Tibial nerve (tissue), 4 donors: Measurements from ENCODE around the gene ZNF133.

Source experiments
- EP300 ChIP-seq, 2 donors: sonication (generic); formaldehyde crosslinking; IDR thresholded peaks; one replicate each; pipeline ENCODE4 v1.6.1; 2017; ENCODE audit warnings: antibody characterized with exemption in 2 of 2, mild to moderate bottlenecking in 1 of 2
- POLR2A ChIP-seq, 2 donors: fragments of 450-650 bp; IDR thresholded peaks; one replicate each; pipeline ENCODE4 v1.6.1; 2017; ENCODE audit warnings: antibody characterized with exemption in 2 of 2, mild to moderate bottlenecking in 2 of 2, moderate library complexity in 2 of 2
- TF ChIP-seq, protein P1 (sequence below), 5 experiments: fragments of 200-600 bp in 3 of 5; fragments of 450-650 bp in 2 of 5; sonication (generic) in 3 of 5; IDR thresholded peaks; one replicate each; pipeline ENCODE4 v1.5.1; 2016 to 2019; ENCODE audit warnings: antibody characterized with exemption in 5 of 5, mild to moderate bottlenecking in 3 of 5, moderate library complexity in 2 of 5

DNA sequence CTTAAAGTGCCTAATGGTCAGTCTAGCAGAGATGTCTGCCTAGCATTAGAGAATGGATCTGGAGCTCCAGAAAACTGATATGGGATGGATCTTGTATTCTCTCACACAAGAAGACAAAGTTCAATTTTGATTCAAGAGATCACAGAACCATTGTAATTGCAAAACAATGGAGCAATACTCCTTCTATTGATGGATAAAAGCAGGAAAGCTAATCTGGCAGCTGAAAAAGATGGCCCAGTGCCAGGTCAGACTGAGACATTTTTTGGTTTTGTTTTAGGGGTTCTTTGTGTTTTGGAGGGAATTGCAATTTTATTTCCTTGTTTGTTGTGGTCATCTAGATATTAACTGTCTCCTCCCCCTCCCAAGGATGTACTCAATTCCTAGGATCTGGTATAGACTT is 14.6 kb upstream of the ZNF133 start:
- TF ChIP-seq POLR2A (IDR thresholded peaks at IDR 0.05) (no peak), EP300 (IDR thresholded peaks at IDR 0.05) (no peak)
- TF ChIP-seq, protein P1, sequence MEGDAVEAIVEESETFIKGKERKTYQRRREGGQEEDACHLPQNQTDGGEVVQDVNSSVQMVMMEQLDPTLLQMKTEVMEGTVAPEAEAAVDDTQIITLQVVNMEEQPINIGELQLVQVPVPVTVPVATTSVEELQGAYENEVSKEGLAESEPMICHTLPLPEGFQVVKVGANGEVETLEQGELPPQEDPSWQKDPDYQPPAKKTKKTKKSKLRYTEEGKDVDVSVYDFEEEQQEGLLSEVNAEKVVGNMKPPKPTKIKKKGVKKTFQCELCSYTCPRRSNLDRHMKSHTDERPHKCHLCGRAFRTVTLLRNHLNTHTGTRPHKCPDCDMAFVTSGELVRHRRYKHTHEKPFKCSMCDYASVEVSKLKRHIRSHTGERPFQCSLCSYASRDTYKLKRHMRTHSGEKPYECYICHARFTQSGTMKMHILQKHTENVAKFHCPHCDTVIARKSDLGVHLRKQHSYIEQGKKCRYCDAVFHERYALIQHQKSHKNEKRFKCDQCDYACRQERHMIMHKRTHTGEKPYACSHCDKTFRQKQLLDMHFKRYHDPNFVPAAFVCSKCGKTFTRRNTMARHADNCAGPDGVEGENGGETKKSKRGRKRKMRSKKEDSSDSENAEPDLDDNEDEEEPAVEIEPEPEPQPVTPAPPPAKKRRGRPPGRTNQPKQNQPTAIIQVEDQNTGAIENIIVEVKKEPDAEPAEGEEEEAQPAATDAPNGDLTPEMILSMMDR (IDR thresholded peaks at IDR 0.05) = no peak
